NCI-H128 (cell line): ENCODE data around the gene PLOD2.

Experiments
- DNase-seq: peaks from one replicate; lab custom pipeline; 2025; ENCODE audit not compliant: unreplicated experiment; lab: John Stamatoyannopoulos, UW

PLOD2 gene

GRCh38 chr3:146160964-146161662 is at the start of gene PLOD2:
PLOD2 (minus strand) TSS chr3:146161184; CDS start chr3:146160989, 195 bp downstream.
- DNase-seq, result peak; percentile 79

- no peak for DNase-seq
Measured at GRCh38 chr3:146209371-146209770, 48.4 kb upstream of the PLOD2 start.

DNA sequence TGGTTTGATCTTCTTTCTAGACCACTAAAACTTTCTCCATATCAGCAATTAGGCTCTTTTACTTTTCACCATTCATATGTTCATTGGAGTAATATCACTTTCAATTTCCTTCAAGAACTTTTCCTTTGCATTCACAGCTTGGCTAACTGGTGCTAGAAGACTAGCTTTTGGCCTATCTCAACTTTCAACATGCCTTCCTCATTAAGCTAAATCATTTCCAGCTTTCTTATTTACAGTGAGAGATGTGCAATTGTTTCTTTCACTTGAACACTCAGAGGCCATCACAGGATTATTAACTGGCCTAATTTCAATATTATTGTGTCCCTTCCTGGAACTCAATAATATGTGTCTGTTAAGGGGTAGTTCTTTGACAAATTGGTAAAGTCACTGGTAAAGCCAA is 42.8 kb upstream of the PLOD2 start:
- no peak for DNase-seq

- DNase-seq, result no peak
Measured at GRCh38 chr3:146200461-146201220, 39.7 kb upstream of the PLOD2 start.

DNA sequence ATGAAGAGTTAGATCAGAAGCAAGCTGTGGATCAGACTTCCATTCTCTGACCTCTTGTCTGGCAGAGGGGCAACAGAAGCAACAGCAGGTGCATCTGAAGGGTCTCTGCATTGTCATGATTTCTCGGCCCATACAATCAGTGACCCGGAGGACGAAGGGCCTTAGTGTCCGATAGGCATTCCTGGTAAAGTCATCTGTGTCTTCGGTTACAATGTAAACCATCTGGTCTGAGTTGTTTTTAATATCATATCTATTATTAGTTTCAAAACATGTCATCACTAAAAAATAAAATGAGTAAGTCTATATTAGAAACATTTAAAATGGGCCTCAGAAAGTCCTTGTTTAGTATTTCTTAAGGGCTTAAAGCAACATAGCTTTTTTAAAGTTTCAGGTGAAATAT is 38.8 kb upstream of the PLOD2 start:
- DNase-seq, result no peak

DNA sequence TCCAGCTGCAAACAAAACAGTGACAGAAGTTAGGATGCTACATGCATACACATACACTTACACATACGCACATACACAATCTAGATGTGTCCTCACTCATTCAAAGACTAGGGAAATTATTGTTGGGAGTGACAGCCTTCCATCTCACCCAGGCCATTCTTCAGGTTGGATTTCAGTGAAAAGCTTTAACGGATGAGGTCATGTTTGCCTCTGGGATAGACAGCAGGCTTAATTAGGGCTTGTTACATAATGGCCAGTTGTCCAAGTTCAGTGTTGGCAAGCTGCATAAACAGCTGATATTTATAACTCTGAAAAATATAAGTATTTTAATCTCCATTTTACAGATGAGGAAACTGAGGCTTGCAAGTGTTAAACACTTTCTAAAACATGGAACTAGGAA is 35.8 kb upstream of the PLOD2 start:
- no peak for DNase-seq

DNA sequence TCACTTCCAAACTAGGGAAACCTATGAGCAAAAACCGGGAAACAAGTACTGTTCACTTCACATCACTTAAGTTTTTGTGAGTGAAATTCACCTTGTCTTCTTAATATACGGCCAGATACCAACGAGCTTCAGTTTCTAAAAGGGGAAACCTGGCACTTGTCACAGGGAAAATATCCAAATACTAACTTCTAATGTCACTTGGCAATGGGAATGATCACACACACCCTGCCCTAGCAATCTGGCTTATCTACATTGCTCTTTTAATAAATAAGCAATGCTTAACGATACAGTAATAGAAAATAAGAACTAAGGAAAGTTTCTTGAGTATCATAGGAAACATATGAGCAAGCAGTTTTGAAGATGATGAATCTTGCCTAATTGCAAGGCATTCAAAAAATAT is 34.6 kb upstream of the PLOD2 start:
- DNase-seq, result no peak

DNA sequence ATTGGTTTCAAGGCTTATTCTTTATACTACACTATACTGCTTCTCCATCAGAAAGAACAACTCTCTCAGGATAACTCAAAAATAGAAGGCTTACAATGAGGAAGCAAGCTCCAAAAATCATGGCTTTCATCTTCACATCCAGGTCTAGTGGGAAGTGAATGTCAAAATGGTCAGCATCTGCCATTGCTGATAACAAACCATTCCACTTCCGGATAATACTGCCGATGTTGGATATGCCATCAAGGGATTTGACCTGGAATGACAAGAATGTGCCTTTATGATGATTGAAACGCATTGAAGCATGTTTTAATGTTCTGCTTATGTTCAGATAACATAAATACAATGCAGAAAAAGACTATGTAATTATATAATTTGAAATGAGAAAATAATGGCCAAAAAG is 34.0 kb upstream of the PLOD2 start:
- no peak for DNase-seq

DNA sequence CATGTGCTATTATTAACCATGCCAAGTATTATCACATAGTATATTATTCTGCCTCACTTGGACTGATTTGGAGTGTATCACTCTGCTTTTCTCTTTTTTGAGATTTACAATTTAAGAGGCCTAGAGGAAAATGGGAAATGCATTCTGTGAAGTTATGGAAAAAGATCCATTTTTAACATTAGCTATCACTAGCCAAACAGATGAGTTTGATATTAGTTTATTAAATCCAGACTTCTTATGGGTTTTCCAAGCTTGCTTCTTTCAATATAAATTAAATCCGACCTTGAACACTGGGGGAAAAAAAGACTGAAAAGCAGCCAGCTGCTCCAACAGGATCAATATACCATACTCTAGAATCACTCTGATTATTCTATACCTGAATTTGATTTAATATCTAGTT is 30.1 kb upstream of the PLOD2 start:
- no peak for DNase-seq

- no peak for DNase-seq
Measured at GRCh38 chr3:146189519-146190173, 28.7 kb upstream of the PLOD2 start.

- DNase-seq, result no peak
Measured at GRCh38 chr3:146187334-146187950, 26.5 kb upstream of the PLOD2 start.

DNA sequence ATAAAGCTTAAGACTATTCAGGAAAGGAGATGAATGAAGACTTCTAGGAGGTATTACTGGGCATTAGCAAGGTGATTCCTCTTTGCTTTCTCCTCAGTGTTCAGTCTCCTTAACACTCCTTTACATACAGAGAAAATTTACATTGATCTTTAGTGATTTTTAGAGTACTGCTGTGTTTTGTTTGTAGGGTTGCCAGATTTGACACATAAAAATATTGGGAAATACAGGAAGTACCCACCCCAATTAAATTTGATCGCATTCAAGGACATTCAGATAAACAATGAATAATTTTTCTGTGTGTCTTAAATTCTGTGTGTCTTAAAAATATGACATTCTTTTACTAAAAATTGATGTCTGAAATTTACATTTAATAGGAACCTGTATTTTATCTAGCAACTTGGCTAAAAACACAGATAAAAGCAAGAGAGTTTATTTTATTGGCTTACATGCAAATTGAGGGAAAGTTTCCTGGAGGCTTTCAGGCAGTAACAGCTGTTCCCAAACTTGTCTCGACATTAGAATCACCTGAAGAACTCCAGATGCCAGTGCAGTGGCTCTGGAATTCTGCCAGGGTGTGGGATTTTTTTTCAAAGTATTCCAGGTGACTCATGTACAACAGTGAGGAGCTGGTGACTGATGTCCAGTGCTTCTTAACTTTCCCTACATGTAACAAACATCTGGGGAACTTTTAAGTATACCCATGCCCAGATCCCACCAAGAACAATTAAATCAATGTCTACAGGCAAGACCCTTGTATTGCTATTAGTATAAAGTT is 23.4 kb upstream of the PLOD2 start:
- no peak for DNase-seq

DNA sequence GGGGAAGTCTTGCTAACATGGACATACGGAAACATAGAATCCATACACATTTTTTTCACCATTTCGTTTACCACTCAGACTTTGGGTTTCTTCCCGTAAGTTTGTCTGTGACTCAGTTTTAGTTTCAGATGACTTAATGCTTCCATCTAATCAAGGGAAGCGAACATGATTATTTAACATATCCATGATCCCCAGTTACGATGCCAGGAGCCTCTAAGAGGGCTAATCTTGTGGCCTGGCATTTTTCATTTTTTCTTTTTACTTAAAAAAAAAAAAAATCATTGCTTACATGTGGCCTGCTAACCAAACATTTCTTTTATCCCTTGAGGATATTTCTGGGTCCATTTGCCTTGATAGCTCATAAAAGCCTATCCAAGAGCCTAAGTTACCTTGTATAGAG is 20.2 kb upstream of the PLOD2 start:
- no peak for DNase-seq

DNA sequence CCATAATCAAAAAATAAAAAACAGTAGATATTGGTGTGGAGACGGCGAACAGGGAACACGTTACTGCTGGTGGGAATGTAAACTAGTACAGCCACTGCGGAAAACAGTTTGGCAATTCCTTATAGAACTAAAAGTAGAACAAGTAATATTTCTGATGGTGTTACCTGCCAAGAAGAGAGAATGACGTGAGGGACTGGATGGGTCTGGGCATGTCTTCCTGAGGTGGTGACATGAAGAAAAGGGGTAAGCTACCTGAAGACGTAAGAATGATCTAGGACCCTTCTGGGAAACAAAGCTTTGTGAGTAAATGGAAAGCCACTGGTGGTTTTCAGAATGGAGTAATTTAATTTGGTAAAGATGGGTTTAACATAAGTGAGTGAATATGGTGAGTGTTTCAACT is 19.4 kb upstream of the PLOD2 start:
- no peak for DNase-seq

- no peak for DNase-seq
Measured at GRCh38 chr3:146178006-146178689, 17.2 kb upstream of the PLOD2 start.

GRCh38 chr3:146177519-146177918 is 16.5 kb upstream of the PLOD2 start:
- DNase-seq, result no peak

DNA sequence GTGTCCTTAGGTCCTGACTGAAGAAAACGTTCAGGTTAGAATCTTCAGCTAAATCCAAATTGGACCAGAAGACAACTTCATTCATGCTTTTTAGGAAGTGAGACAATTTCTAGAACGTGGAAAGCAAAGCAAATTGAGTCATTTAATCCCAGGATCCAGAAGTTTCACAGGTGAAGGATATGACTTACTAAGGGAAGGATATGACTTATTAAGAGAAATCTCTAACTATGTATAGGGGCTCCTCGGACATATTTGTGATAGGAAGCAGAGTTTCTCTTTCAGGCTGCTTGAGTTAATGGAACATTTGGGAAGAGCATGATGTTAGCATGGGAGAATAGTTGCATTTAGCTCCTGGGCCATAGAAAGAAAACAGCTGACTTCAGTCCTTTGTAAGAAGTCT is 16.1 kb upstream of the PLOD2 start:
- DNase-seq, result no peak

GRCh38 chr3:146172586-146172985 is 11.6 kb upstream of the PLOD2 start:
- DNase-seq, result no peak

- no peak for DNase-seq
Measured at GRCh38 chr3:146170591-146170990, 9.6 kb upstream of the PLOD2 start.

GRCh38 chr3:146169891-146170290 is 8.9 kb upstream of the PLOD2 start:
- DNase-seq, result no peak
